Measurements from ENCODE around the gene ITPRIP.
A peak's percentile ranks its signal among the peaks of the same experiment; 100 is the strongest.

ITPRIP gene

GRCh38 chr10:104279550-104280259 lies 58.6 kb downstream of the ITPRIP start:
- DNase-seq = no peak

GRCh38 chr10:104277785-104278184 lies 60.5 kb downstream of the ITPRIP start:
- no peak for DNase-seq

- no peak for DNase-seq
Measured at GRCh38 chr10:104276192-104276591, 62.1 kb downstream of the ITPRIP start.

- no peak for DNase-seq
Measured at GRCh38 chr10:104274762-104275721, 63.2 kb downstream of the ITPRIP start.

GRCh38 chr10:104273899-104274575 lies 64.2 kb downstream of the ITPRIP start:
- no peak for DNase-seq

GRCh38 chr10:104273286-104273685 lies 65.0 kb downstream of the ITPRIP start:
- DNase-seq = no peak

- peak; percentile 90 for DNase-seq
Measured at GRCh38 chr10:104268713-104269645, 69.3 kb downstream of the ITPRIP start, which contains the start of gene GSTO2. Gene GSTO2 (plus strand): TSS chr10:104269184. CDS start chr10:104274916, 5,732 bp downstream.

- no peak for DNase-seq
Measured at GRCh38 chr10:104268405-104268712, 69.9 kb downstream of the ITPRIP start.

GRCh38 chr10:104267721-104268404 lies 70.4 kb downstream of the ITPRIP start:
- no peak for DNase-seq

GRCh38 chr10:104264783-104265182 lies 73.5 kb downstream of the ITPRIP start:
- DNase-seq = no peak

GRCh38 chr10:104262055-104262454 lies 76.2 kb downstream of the ITPRIP start:
- no peak for DNase-seq

GRCh38 chr10:104260775-104261115 lies 77.5 kb downstream of the ITPRIP start:
- DNase-seq = no peak

- no peak for DNase-seq
Measured at GRCh38 chr10:104259999-104260774, 78.1 kb downstream of the ITPRIP start.
